HCT116 (cell line): Measurements from ENCODE around the gene WWP2. TPM values are rescaled to one million over a fixed set of nuclear protein-coding genes. Genes with fewer than 3 reads are reported as not detected.

Experiments used
- ATAC-seq: fragments of 200-7000 bp; cut with Tn5 transposase; 2 replicates; pipeline ENCODE4 v1.9.1; 2020; ENCODE audit warnings: mild to moderate bottlenecking, moderate library complexity
- BruUV-seq: library from RNA; stranded (reverse); fragments of 400-500 nt; replicated peaks from 2 replicates; lab custom pipeline; 2021; lab: Mats Ljungman, UMichigan
- CTCF ChIA-PET: fragments of 300-600 bp; sonication (Branson Sonifier 250); formaldehyde crosslinking; loops from one replicate; lab custom pipeline; 2021; ENCODE audit warnings: antibody characterized with exemption; lab: Charles Lee
- POLR2A ChIA-PET: fragments of 300-600, 350-600 bp; sonication (Branson Sonifier 250); formaldehyde crosslinking; loops from one replicate; lab custom pipeline; 2021; ENCODE audit warnings: antibody characterized with exemption; lab: Charles Lee
- RAD21 ChIA-PET, 2 experiments: fragments of 300-600 bp; sonication (Branson Sonifier 250); formaldehyde crosslinking; loops; one replicate each; lab custom pipeline; 2023; ENCODE audit warnings: low total read pairs in 2 of 2; ENCODE audit not compliant: uncharacterized antibody in 2 of 2, unreplicated experiment in 2 of 2, low non-redundant PET in 1 of 2; lab: Charles Lee
- DNase-seq: peaks from one replicate; pipeline ENCODE4 v3.0.0-alpha.2; 2010; ENCODE audit warnings: low read depth, low spot score
- H2AFZ ChIP-seq: fragments of 200-600 bp; shearing (Covaris generic), sonication (generic); 2 replicates; pipeline ENCODE4 v1.6.1; 2017; ENCODE audit warnings: low read depth, mixed run types, mixed read lengths, antibody characterized with exemption, low read length; ENCODE audit not compliant: poor library complexity, severe bottlenecking
- H3K27ac ChIP-seq: 2 replicates; pipeline ENCODE4 v1.5.1; 2012; ENCODE audit warnings: low read depth, low read length
- H3K27me3 ChIP-seq: fragments of 200-600 bp; sonication (generic); 2 replicates; pipeline ENCODE4 v1.6.1; 2016; ENCODE audit warnings: mixed run types, low read length, mixed read lengths; ENCODE audit not compliant: insufficient read depth
- H3K36me3 ChIP-seq, 2 experiments: fragments of 200-500 bp in 1 of 2; fragments of 200-600 bp in 1 of 2; sonication (Bioruptor generic) in 1 of 2; sonication (generic) in 1 of 2; 2 replicates each; pipeline versions ENCODE4 v1.5.1 to v1.6.1; 2014 to 2016; ENCODE audit warnings: low read length in 2 of 2, inconsistent platforms in 1 of 2, mixed read lengths in 1 of 2, mixed run types in 1 of 2; ENCODE audit not compliant: insufficient read depth in 2 of 2, control insufficient read depth in 1 of 2
- H3K4me1 ChIP-seq, 2 experiments: fragments of 200-600 bp in 1 of 2; sonication (generic) in 1 of 2; 2 replicates each; pipeline versions ENCODE4 v1.5.1 to v1.6.1; 2012 to 2017; ENCODE audit warnings: low read length in 2 of 2, inconsistent platforms in 1 of 2, mild to moderate bottlenecking in 1 of 2, mixed read lengths in 1 of 2, mixed run types in 1 of 2, moderate library complexity in 1 of 2; ENCODE audit not compliant: insufficient read depth in 2 of 2, control insufficient read depth in 1 of 2
- H3K4me2 ChIP-seq: fragments of 200-600 bp; sonication (generic); 2 replicates; pipeline ENCODE4 v1.6.1; 2017; ENCODE audit warnings: mixed run types, low read length, mixed read lengths
- H3K4me3 ChIP-seq, 2 experiments: fragments of 200-600 bp in 1 of 2; sonication (generic) in 1 of 2; replicated peaks in 1 of 2; 2 replicates each; pipeline ENCODE4 v1.5.1; 2011 to 2016; ENCODE audit warnings: low read length in 2 of 2, control low read depth in 1 of 2, low read depth in 1 of 2, mild to moderate bottlenecking in 1 of 2, mixed read lengths in 1 of 2, mixed run types in 1 of 2
- H3K79me2 ChIP-seq: fragments of 200-600 bp; sonication (generic); 2 replicates; pipeline ENCODE4 v1.6.1; 2017; ENCODE audit warnings: mild to moderate bottlenecking, mixed run types, low read length, moderate library complexity, mixed read lengths; ENCODE audit not compliant: insufficient read depth
- H3K9ac ChIP-seq: fragments of 200-600 bp; sonication (generic); 2 replicates; pipeline ENCODE4 v1.6.1; 2016; ENCODE audit warnings: low read length, mixed read lengths
- H3K9me2 ChIP-seq: fragments of 200-600 bp; sonication (generic), shearing (Covaris generic); 2 replicates; pipeline ENCODE4 v1.6.1; 2017; ENCODE audit warnings: mixed run types, mild to moderate bottlenecking, moderate library complexity; ENCODE audit not compliant: insufficient read depth
- H3K9me3 ChIP-seq, 2 experiments: fragments of 200-500 bp in 1 of 2; fragments of 200-600 bp in 1 of 2; sonication (Bioruptor generic) in 1 of 2; sonication (generic) in 1 of 2; 2 replicates each; pipeline ENCODE4 v1.6.1; 2014 to 2017; ENCODE audit warnings: low read length in 2 of 2, mixed read lengths in 2 of 2, inconsistent platforms in 1 of 2, low read depth in 1 of 2, mild to moderate bottlenecking in 1 of 2, mixed run types in 1 of 2, moderate library complexity in 1 of 2; ENCODE audit not compliant: control insufficient read depth in 1 of 2, insufficient read depth in 1 of 2
- H4K20me1 ChIP-seq: fragments of 200-600 bp; sonication (generic), shearing (Covaris generic); 2 replicates; pipeline ENCODE4 v1.6.1; 2017; ENCODE audit warnings: mixed run types, mild to moderate bottlenecking, moderate library complexity; ENCODE audit not compliant: insufficient read depth
- CBX3 ChIP-seq: IDR thresholded peaks from 2 replicates; pipeline ENCODE4 v1.6.1; 2012; ENCODE audit warnings: low read depth
- CEBPB ChIP-seq: IDR thresholded peaks from 2 replicates; pipeline ENCODE4 v1.6.1; 2012; ENCODE audit warnings: low read depth
- ELF1 ChIP-seq: IDR thresholded peaks from 2 replicates; pipeline ENCODE4 v1.6.1; 2012; ENCODE audit warnings: low read depth, borderline replicate concordance
- EZH2 ChIP-seq: fragments of 200-600 bp; sonication (generic); IDR thresholded peaks from 2 replicates; pipeline ENCODE4 v1.6.1; 2017; ENCODE audit warnings: antibody characterized with exemption, mixed run types
- EZH2phosphoT487 ChIP-seq: fragments of 200-600 bp; IDR thresholded peaks from 2 replicates; pipeline ENCODE4 v1.6.1; 2018; ENCODE audit warnings: antibody characterized with exemption, borderline replicate concordance
- FOSL1 ChIP-seq: IDR thresholded peaks from 2 replicates; pipeline ENCODE4 v1.6.1; 2012; ENCODE audit warnings: low read depth
- JUND ChIP-seq: IDR thresholded peaks from 2 replicates; pipeline ENCODE4 v1.6.1; 2012
- MAX ChIP-seq: IDR thresholded peaks from 2 replicates; pipeline ENCODE4 v1.6.1; 2012
- POLR2A ChIP-seq: IDR thresholded peaks from 2 replicates; pipeline ENCODE4 v1.7.0; 2011; ENCODE audit warnings: borderline replicate concordance; ENCODE audit not compliant: insufficient read depth, insufficient read length; ENCODE audit errors: extremely low read depth
- RAD21 ChIP-seq: IDR thresholded peaks from 2 replicates; pipeline ENCODE4 v1.6.1; 2012; ENCODE audit warnings: low read depth, mild to moderate bottlenecking
- SIN3A ChIP-seq: IDR thresholded peaks from 2 replicates; pipeline ENCODE4 v1.6.1; 2012; ENCODE audit warnings: low read depth
- SP1 ChIP-seq: IDR thresholded peaks from 2 replicates; pipeline ENCODE4 v1.6.1; 2012; ENCODE audit warnings: low read depth
- SRF ChIP-seq: IDR thresholded peaks from 2 replicates; pipeline ENCODE4 v1.6.1; 2012; ENCODE audit warnings: low read depth
- TCF7L2 ChIP-seq: IDR thresholded peaks from 2 replicates; pipeline ENCODE4 v1.7.0; 2011; ENCODE audit warnings: borderline replicate concordance, inconsistent platforms; ENCODE audit not compliant: insufficient read depth, insufficient read length; ENCODE audit errors: extremely low read depth
- YY1 ChIP-seq: IDR thresholded peaks from 2 replicates; pipeline ENCODE4 v1.6.1; 2011; ENCODE audit warnings: low read length, low read depth, moderate library complexity, mild to moderate bottlenecking; ENCODE audit not compliant: insufficient replicate concordance; ENCODE audit errors: extremely low read depth
- ZBTB33 ChIP-seq: IDR thresholded peaks from 2 replicates; pipeline ENCODE4 v1.6.1; 2011; ENCODE audit warnings: mild to moderate bottlenecking, low read length, moderate library complexity; ENCODE audit not compliant: insufficient replicate concordance; ENCODE audit errors: extremely low read depth
- ZFX ChIP-seq: fragments of 450-650 bp; IDR thresholded peaks from 2 replicates; pipeline ENCODE4 v1.6.1; 2017
- ZNF274 ChIP-seq: fragments of 200-500 bp; sonication (Bioruptor generic); IDR thresholded peaks from 2 replicates; pipeline ENCODE4 v1.6.1; 2014; ENCODE audit warnings: mild to moderate bottlenecking, low read depth, low read length, inconsistent platforms
- intact Hi-C: fragments of 100-400 bp; cut with micrococcal nuclease; formaldehyde crosslinking; loops from 2 replicates; pipeline ENCODE4 v1.10.0; 2022
- total RNA-seq: library from RNA; stranded (reverse); gene quantifications from one replicate; pipeline ENCODE4 v1.2.1, GENCODE V29; 2021; ENCODE audit not compliant: unreplicated experiment
- TF ChIP-seq, protein P1 (sequence below): IDR thresholded peaks from 2 replicates; pipeline ENCODE4 v1.6.1; 2012; ENCODE audit warnings: low read depth

WWP2 gene
- total RNA-seq, 1 experiment from 2014 or later, result 44.2 TPM

DNA sequence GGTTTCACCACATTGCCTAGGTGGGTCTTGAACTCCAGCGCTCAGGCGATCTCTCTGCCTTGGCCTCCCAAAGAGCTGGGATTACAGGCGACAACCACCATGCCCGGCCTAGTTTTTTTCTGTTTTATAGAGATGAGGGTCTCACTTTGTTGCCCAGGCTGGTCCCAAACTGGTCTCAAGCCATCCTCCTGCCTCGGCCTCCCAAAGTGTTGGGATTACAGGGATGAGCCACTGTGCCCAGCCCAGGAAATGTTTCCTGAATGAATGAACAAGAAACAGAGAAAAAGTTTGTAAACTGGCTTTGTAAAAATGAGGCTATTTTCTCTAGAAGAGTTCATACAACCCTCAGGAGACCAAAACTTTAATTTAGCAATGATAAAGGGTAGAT is 68.0 kb downstream of the WWP2 start:
- Histone ChIP-seq H3K9me2 (no peaks in the 10 kb centered on the region), H3K9me3 (no peaks in the 10 kb centered on the region), H3K79me2 (no peaks in the 10 kb centered on the region), H3K27ac (no peak overlapping the region)
- no peak for ATAC-seq
- CTCF ChIA-PET, result no interaction called here
- BruUV-seq, result no TSS peak
- no peak for TF ChIP-seq POLR2A
- TF ChIP-seq ZNF274, result no peak
- TF ChIP-seq MAX, result no peak
- TF ChIP-seq FOSL1, result no peak
- no peak for TF ChIP-seq SP1
- TF ChIP-seq SRF, result no peak
- TF ChIP-seq EZH2, result no peak
- TF ChIP-seq CBX3, result no peak
- TF ChIP-seq RAD21, result no peak
- no peak for TF ChIP-seq JUND
- no peak for TF ChIP-seq CEBPB
- TF ChIP-seq, protein P1, sequence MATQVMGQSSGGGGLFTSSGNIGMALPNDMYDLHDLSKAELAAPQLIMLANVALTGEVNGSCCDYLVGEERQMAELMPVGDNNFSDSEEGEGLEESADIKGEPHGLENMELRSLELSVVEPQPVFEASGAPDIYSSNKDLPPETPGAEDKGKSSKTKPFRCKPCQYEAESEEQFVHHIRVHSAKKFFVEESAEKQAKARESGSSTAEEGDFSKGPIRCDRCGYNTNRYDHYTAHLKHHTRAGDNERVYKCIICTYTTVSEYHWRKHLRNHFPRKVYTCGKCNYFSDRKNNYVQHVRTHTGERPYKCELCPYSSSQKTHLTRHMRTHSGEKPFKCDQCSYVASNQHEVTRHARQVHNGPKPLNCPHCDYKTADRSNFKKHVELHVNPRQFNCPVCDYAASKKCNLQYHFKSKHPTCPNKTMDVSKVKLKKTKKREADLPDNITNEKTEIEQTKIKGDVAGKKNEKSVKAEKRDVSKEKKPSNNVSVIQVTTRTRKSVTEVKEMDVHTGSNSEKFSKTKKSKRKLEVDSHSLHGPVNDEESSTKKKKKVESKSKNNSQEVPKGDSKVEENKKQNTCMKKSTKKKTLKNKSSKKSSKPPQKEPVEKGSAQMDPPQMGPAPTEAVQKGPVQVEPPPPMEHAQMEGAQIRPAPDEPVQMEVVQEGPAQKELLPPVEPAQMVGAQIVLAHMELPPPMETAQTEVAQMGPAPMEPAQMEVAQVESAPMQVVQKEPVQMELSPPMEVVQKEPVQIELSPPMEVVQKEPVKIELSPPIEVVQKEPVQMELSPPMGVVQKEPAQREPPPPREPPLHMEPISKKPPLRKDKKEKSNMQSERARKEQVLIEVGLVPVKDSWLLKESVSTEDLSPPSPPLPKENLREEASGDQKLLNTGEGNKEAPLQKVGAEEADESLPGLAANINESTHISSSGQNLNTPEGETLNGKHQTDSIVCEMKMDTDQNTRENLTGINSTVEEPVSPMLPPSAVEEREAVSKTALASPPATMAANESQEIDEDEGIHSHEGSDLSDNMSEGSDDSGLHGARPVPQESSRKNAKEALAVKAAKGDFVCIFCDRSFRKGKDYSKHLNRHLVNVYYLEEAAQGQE, result no peak
- TF ChIP-seq TCF7L2, result no peak
- no peak for TF ChIP-seq YY1
- TF ChIP-seq EZH2phosphoT487, result no peak
- no peak for TF ChIP-seq ZFX
- no peak for TF ChIP-seq SIN3A
- no peak for TF ChIP-seq ELF1
- TF ChIP-seq ZBTB33, result no peak
- TF ChIP-seq, all 23 proteins: peak for 0
- ChIA-PET POLR2A (no interaction called here), RAD21 (no interaction called here)
- H3K4me3 ChIP-seq, result no peak overlapping the region
- no peaks in the 10 kb centered on the region for H4K20me1 ChIP-seq
- no peaks in the 10 kb centered on the region for H3K27me3 ChIP-seq
- H3K9ac ChIP-seq, result no peak overlapping the region
- H3K36me3 ChIP-seq, result no peaks in the 10 kb centered on the region; a peak in 1 of 4 replicates
- no peak overlapping the region for H2AFZ ChIP-seq
- DNase-seq, result no peak
- H3K4me2 ChIP-seq, result no peak overlapping the region
- intact Hi-C loops, result no loop called here
- H3K4me1 ChIP-seq, result peaks cover 6 to 8% of the 10 kb centered on the region in 2 experiments; a peak in 3 of 4 replicates
